GM23338 (cell line): ENCODE data around the gene SUSD3. TPM values are rescaled to one million over a fixed set of nuclear protein-coding genes. Genes with fewer than 3 reads are reported as not detected.

Experiments
- ATAC-seq: fragments of 200-7000 bp; cut with Tn5 transposase; 3 replicates; pipeline ENCODE4 v1.9.1; 2020
- DNase-seq: peaks from one replicate; pipeline ENCODE4 v3.0.0-alpha.2; 2015; ENCODE audit warnings: low spot score
- H2AFZ ChIP-seq: fragments of 200-600 bp; sonication (generic); 2 replicates; pipeline ENCODE4 v1.8.0; 2016; ENCODE audit warnings: antibody characterized with exemption, mild to moderate bottlenecking, moderate library complexity
- H3F3A ChIP-seq: fragments of 200-600 bp; sonication (generic); replicated peaks from 2 replicates; pipeline ENCODE4 v1.8.0; 2017; ENCODE audit warnings: antibody characterized with exemption, mixed run types, low read depth
- H3K27ac ChIP-seq: fragments of 200-600 bp; sonication (generic); 2 replicates; pipeline ENCODE4 v1.6.1; 2016; ENCODE audit warnings: low read depth
- H3K27me3 ChIP-seq: fragments of 200-600 bp; sonication (generic); 2 replicates; pipeline ENCODE4 v1.8.0; 2016; ENCODE audit warnings: mild to moderate bottlenecking, mixed run types, moderate library complexity; ENCODE audit not compliant: insufficient read depth
- H3K36me3 ChIP-seq: fragments of 200-600 bp; sonication (generic); 2 replicates; pipeline ENCODE4 v1.8.0; 2016; ENCODE audit warnings: mild to moderate bottlenecking; ENCODE audit not compliant: insufficient read depth
- H3K4me1 ChIP-seq: fragments of 200-600 bp; sonication (generic); 2 replicates; pipeline ENCODE4 v1.8.0; 2016; ENCODE audit warnings: mild to moderate bottlenecking, moderate library complexity; ENCODE audit not compliant: insufficient read depth
- H3K4me2 ChIP-seq: fragments of 200-600 bp; sonication (generic); 2 replicates; pipeline ENCODE4 v1.7.1; 2017; ENCODE audit warnings: mixed run types
- H3K4me3 ChIP-seq: fragments of 200-600 bp; sonication (generic); 2 replicates; pipeline ENCODE4 v1.6.1; 2016; ENCODE audit warnings: mixed run types
- H3K79me2 ChIP-seq: fragments of 200-600 bp; sonication (generic); replicated peaks from 2 replicates; pipeline ENCODE4 v1.8.0; 2017; ENCODE audit warnings: mild to moderate bottlenecking; ENCODE audit not compliant: insufficient read depth
- H3K9me2 ChIP-seq: fragments of 200-600 bp; sonication (generic); 2 replicates; pipeline ENCODE4 v1.8.0; 2017; ENCODE audit not compliant: insufficient read depth
- H4K20me1 ChIP-seq: fragments of 200-600 bp; sonication (generic); replicated peaks from 2 replicates; pipeline ENCODE4 v1.8.0; 2017; ENCODE audit warnings: mild to moderate bottlenecking; ENCODE audit not compliant: insufficient read depth
- H3K27ac Mint-ChIP-seq: 2 replicates; pipeline ENCODE4 v1.8.0; 2020; ENCODE audit warnings: inconsistent platforms, mild to moderate bottlenecking, moderate library complexity, mixed read lengths
- H3K27me3 Mint-ChIP-seq: 3 replicates; pipeline ENCODE4 v1.8.0; 2022; ENCODE audit warnings: low read depth, mild to moderate bottlenecking, moderate library complexity, mixed read lengths, inconsistent platforms; ENCODE audit not compliant: insufficient read depth, poor library complexity
- H3K36me3 Mint-ChIP-seq: 3 replicates; pipeline ENCODE4 v1.8.0; 2021; ENCODE audit warnings: low read depth, mild to moderate bottlenecking, inconsistent platforms, moderate library complexity, mixed read lengths
- H3K4me1 Mint-ChIP-seq: 3 replicates; pipeline ENCODE4 v1.8.0; 2020; ENCODE audit warnings: mild to moderate bottlenecking, inconsistent platforms, mixed read lengths
- H3K4me3 Mint-ChIP-seq: 3 replicates; pipeline ENCODE4 v1.8.0; 2021; ENCODE audit warnings: moderate library complexity, mild to moderate bottlenecking, inconsistent platforms, mixed read lengths
- H3K9me3 Mint-ChIP-seq: 3 replicates; pipeline ENCODE4 v1.8.0; 2020; ENCODE audit warnings: moderate library complexity, mild to moderate bottlenecking, inconsistent platforms, mixed read lengths
- EZH2phosphoT487 ChIP-seq: fragments of 200-600 bp; sonication (generic); IDR thresholded peaks from one replicate; pipeline ENCODE4 v1.8.1; 2018; ENCODE audit warnings: antibody characterized with exemption; ENCODE audit not compliant: unreplicated experiment
- JUNB ChIP-seq: IDR thresholded peaks from one replicate; pipeline ENCODE4 v1.6.1; 2016; ENCODE audit warnings: antibody characterized with exemption; ENCODE audit not compliant: unreplicated experiment
- NANOG ChIP-seq: IDR thresholded peaks from 2 replicates; pipeline ENCODE4 v1.6.1; 2016; ENCODE audit warnings: antibody characterized with exemption, borderline replicate concordance
- POLR2AphosphoS5 ChIP-seq: IDR thresholded peaks from 2 replicates; pipeline ENCODE4 v1.6.1; 2016; ENCODE audit warnings: antibody characterized with exemption, low read depth
- STAT1 ChIP-seq: IDR thresholded peaks from one replicate; pipeline ENCODE4 v1.6.1; 2016; ENCODE audit warnings: antibody characterized with exemption; ENCODE audit not compliant: unreplicated experiment
- ZNF114 ChIP-seq: fragments of 250-450 bp; sonication (Bioruptor Pico); IDR thresholded peaks from 2 replicates; pipeline ENCODE4 v1.5.0; 2020; ENCODE audit warnings: mild to moderate bottlenecking, moderate library complexity
- ZNF462 ChIP-seq: fragments of 250-450 bp; sonication (Bioruptor Pico); IDR thresholded peaks from 2 replicates; pipeline ENCODE4 v1.5.0; 2020; ENCODE audit warnings: mild to moderate bottlenecking, moderate library complexity
- polyA plus RNA-seq: library from polyadenylated mRNA; unstranded; fragments of >200 nt; fragmentation: Nextera tagmentation; extraction: Ambion mirVana; gene quantifications from 2 replicates; pipeline ENCODE4 v1.2.1, GENCODE V29; 2016
- total RNA-seq: library from RNA; depleted of rRNA; stranded (reverse); fragments of >200 nt; shearing (Covaris generic); gene quantifications from 2 replicates; pipeline ENCODE4 v1.2.3, GENCODE V29; 2014
- TF ChIP-seq, protein P1 (sequence below): IDR thresholded peaks from one replicate; pipeline ENCODE4 v1.6.1; 2018; ENCODE audit warnings: antibody characterized with exemption; ENCODE audit not compliant: unreplicated experiment

Gene SUSD3
- total and polyA plus RNA-seq, 2 experiments from 2014 or later = 6.9 to 20.1 TPM

GRCh38 chr9:93024646-93024910 is 33.9 kb upstream of the SUSD3 start (continued):
- TF ChIP-seq ZNF462 (CRISPR knock-in tag) = no peak

DNA sequence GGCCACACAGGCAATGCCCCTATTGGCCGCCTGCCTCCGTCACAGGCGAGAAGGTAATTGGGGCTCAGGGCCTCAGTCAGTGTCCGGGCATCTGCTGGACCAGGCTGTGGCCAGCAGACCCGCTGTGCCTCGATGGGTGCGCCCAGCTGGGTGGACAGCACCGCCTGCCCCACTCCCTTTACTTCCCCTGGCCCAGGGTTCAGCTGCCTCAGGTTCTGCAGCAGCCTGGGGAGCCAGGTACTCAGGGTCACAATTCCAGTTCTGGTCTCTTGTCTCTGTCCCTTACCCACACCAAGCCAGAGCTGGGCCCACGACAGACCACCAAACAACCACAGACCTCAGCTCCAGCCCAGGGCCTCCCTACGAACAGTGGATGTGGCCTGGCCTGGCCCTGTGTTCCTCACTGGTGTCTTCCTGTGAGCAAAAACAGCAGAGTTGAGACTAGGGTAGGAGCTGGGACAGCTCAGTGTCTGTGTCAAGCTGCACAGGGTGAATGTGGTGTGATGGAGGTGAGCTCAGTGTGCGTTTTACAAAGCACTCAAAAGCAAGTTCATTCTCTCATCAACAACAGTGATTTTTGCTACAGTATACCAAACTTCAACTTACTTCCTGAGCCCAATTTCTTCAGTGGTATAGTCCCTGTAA is 33.4 kb upstream of the SUSD3 start:
- H3K9me3 Mint-ChIP-seq = no peaks in the 10 kb centered on the region
- H3K4me1 ChIP-seq = peaks cover 7% of the 10 kb centered on the region; the same call in 1 of the 2 replicates
- H2AFZ ChIP-seq = no peak overlapping the region; the same call in 1 of the 2 replicates
- H3K36me3 ChIP-seq = no peaks in the 10 kb centered on the region
- H3K4me3 Mint-ChIP-seq = no peak overlapping the region
- no peaks in the 10 kb centered on the region for H3K36me3 Mint-ChIP-seq
- DNase-seq = no peak
- ATAC-seq = no peak
- peaks cover 9% of the 10 kb centered on the region for H3K4me1 Mint-ChIP-seq
- no peak overlapping the region; the same call in 1 of the 2 replicates for H3K27ac Mint-ChIP-seq
- H3K9me2 ChIP-seq = no peaks in the 10 kb centered on the region
- H3F3A ChIP-seq = no peaks in the 10 kb centered on the region
- peaks cover 5% of the 10 kb centered on the region for H3K27me3 Mint-ChIP-seq
- H3K27ac ChIP-seq = no peak overlapping the region
- no peak overlapping the region for H3K4me2 ChIP-seq
- no peaks in the 10 kb centered on the region for H3K27me3 ChIP-seq
- H4K20me1 ChIP-seq = no peaks in the 10 kb centered on the region
- H3K79me2 ChIP-seq = no peaks in the 10 kb centered on the region
- no peak for TF ChIP-seq JUNB
- no peak overlapping the region for H3K4me3 ChIP-seq

DNA sequence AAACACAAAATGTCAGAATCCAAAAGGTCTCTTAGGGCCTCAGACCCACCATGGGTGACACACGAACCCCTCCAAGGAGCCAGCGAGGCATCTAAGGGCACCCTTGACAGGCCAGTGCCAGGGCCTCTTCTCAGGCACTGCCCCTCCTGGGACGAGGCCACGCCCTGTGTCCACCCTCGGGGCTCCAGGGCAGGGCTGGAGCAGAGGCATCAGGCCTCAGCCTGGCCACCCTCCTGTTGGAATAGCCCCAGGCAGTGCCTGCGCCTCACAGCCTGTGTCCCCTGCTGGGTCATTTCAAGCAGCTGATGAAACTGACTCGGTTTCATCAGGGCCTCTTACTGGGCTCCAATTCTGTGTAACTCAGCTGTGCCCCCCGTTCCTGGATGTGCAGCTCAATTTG is 32.8 kb upstream of the SUSD3 start:
- Histone ChIP-seq H2AFZ (no peak overlapping the region), H3K27ac (no peak overlapping the region), H3K4me2 (no peak overlapping the region), H4K20me1 (no peaks in the 10 kb centered on the region), H3F3A (no peaks in the 10 kb centered on the region), H3K4me3 (no peak overlapping the region), H3K4me1 (peaks cover 7% of the 10 kb centered on the region; the same call in 1 of the 2 replicates), H3K36me3 (no peaks in the 10 kb centered on the region), H3K79me2 (no peaks in the 10 kb centered on the region), H3K27me3 (no peaks in the 10 kb centered on the region), H3K9me2 (no peaks in the 10 kb centered on the region)
- TF ChIP-seq POLR2AphosphoS5 (no peak), NANOG (no peak), EZH2phosphoT487 (no peak), STAT1 (no peak), ZNF114 (CRISPR knock-in tag) (no peak), JUNB (no peak)
- TF ChIP-seq, protein P1, sequence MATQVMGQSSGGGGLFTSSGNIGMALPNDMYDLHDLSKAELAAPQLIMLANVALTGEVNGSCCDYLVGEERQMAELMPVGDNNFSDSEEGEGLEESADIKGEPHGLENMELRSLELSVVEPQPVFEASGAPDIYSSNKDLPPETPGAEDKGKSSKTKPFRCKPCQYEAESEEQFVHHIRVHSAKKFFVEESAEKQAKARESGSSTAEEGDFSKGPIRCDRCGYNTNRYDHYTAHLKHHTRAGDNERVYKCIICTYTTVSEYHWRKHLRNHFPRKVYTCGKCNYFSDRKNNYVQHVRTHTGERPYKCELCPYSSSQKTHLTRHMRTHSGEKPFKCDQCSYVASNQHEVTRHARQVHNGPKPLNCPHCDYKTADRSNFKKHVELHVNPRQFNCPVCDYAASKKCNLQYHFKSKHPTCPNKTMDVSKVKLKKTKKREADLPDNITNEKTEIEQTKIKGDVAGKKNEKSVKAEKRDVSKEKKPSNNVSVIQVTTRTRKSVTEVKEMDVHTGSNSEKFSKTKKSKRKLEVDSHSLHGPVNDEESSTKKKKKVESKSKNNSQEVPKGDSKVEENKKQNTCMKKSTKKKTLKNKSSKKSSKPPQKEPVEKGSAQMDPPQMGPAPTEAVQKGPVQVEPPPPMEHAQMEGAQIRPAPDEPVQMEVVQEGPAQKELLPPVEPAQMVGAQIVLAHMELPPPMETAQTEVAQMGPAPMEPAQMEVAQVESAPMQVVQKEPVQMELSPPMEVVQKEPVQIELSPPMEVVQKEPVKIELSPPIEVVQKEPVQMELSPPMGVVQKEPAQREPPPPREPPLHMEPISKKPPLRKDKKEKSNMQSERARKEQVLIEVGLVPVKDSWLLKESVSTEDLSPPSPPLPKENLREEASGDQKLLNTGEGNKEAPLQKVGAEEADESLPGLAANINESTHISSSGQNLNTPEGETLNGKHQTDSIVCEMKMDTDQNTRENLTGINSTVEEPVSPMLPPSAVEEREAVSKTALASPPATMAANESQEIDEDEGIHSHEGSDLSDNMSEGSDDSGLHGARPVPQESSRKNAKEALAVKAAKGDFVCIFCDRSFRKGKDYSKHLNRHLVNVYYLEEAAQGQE = no peak
- Mint-ChIP-seq H3K9me3 (no peaks in the 10 kb centered on the region), H3K4me1 (peaks cover 9% of the 10 kb centered on the region), H3K27me3 (peaks cover 5% of the 10 kb centered on the region), H3K4me3 (no peak overlapping the region), H3K36me3 (no peaks in the 10 kb centered on the region), H3K27ac (no peak overlapping the region)
- ATAC-seq = no peak
- no peak for DNase-seq
